ENCODE measurements around the gene SETD4.

DNA sequence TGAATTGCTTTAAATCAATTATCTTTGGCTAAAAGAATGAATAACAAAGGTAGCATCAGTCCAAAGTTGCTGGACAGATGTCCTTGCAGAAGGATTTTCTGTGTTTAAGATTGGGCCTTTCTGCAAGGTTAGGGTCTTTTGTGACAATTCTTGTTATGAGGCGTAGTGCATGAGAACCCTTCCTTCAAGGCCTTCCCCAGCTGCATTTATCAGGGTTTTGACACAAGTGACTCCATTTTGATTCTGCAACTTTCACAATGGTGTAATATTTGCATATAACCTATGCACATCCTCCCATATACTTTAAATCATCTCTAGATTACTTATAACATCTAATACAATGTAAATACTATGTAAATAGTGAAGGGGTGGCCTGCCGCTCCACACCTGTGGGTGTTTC, 1.1 kb upstream of the SETD4 start:
- TF ChIP-seq EZH2phosphoT487 (IDR thresholded peaks at IDR 0.05; ENCODE audit: insufficient read depth, low read depth) = no peak
- no peak for TF ChIP-seq EZH2 (IDR thresholded peaks at IDR 0.05; ENCODE audit: insufficient read depth, poor library complexity, severe bottlenecking)
